Measurements from ENCODE around the gene PTGER3. TPM values are rescaled to one million over a fixed set of nuclear protein-coding genes. Genes with fewer than 3 reads are reported as not detected.

Gene PTGER3
- total RNA-seq, 1 experiment from 2014 or later: 0.09 TPM

GRCh38 chr1:70980361-70980760 is 67.3 kb downstream of the PTGER3 start:
- Mint-ChIP-seq H3K4me1 (ENCODE audit: low read depth, unreplicated experiment) (no peaks in the 10 kb centered on the region), H3K4me3 (ENCODE audit: low read depth, unreplicated experiment) (no peak overlapping the region), H3K9me3 (ENCODE audit: low read depth, unreplicated experiment) (peaks cover 5% of the 10 kb centered on the region), H3K27me3 (ENCODE audit: unreplicated experiment) (peaks cover 12% of the 10 kb centered on the region), H3K27ac (ENCODE audit: unreplicated experiment) (no peak overlapping the region), H3K36me3 (ENCODE audit: insufficient read depth, unreplicated experiment) (no peaks in the 10 kb centered on the region)
- TF ChIP-seq CTCF (IDR thresholded peaks at IDR 0.05; ENCODE audit: unreplicated experiment): no peak
- no TSS peak for BruUV-seq (replicated peaks)
- DNase-seq: no peak
- CTCF ChIA-PET: no interaction called here
- intact Hi-C loops (cut with micrococcal nuclease; ENCODE audit: unreplicated experiment): no loop called here

GRCh38 chr1:70979881-70980280 is 67.7 kb downstream of the PTGER3 start:
- Mint-ChIP-seq H3K4me3 (ENCODE audit: low read depth, unreplicated experiment) (no peak overlapping the region), H3K27ac (ENCODE audit: unreplicated experiment) (no peak overlapping the region), H3K27me3 (ENCODE audit: unreplicated experiment) (peaks cover 12% of the 10 kb centered on the region), H3K4me1 (ENCODE audit: low read depth, unreplicated experiment) (no peaks in the 10 kb centered on the region), H3K36me3 (ENCODE audit: insufficient read depth, unreplicated experiment) (no peaks in the 10 kb centered on the region), H3K9me3 (ENCODE audit: low read depth, unreplicated experiment) (peaks cover 4% of the 10 kb centered on the region)
- intact Hi-C loops (cut with micrococcal nuclease; ENCODE audit: unreplicated experiment): no loop called here
- CTCF ChIA-PET: interaction anchor here (0.7 kb wide), 1 partner anchor 8 kb away, joined by 4 read pairs; no protein-coding TSS in a partner anchor
- DNase-seq: no peak
- no TSS peak for BruUV-seq (replicated peaks)
- no peak for TF ChIP-seq CTCF (IDR thresholded peaks at IDR 0.05; ENCODE audit: unreplicated experiment)

DNA sequence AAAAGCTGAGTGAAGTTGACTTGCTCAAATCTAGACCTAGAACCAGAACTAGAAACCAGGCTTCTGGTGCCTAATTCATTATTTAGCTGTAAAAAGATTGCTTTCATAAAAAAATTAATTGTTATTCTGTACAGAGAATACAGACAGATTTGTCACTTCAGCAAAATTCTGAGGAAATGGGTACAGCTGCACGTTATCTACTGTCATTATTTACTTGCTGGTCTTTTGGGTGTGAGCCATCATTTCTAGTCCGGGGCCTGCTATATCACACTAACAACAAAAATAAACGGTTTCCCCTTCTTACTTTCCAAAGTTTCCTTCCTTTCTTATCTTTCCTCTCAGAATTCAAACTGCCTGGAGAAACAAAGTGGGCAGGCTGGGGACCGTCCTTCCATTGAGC is 68.3 kb downstream of the PTGER3 start:
- DNase-seq: no peak
- intact Hi-C loops (cut with micrococcal nuclease; ENCODE audit: unreplicated experiment): no loop called here
- Mint-ChIP-seq H3K4me1 (ENCODE audit: low read depth, unreplicated experiment) (no peaks in the 10 kb centered on the region), H3K36me3 (ENCODE audit: insufficient read depth, unreplicated experiment) (no peaks in the 10 kb centered on the region), H3K4me3 (ENCODE audit: low read depth, unreplicated experiment) (no peak overlapping the region), H3K9me3 (ENCODE audit: low read depth, unreplicated experiment) (peaks cover 3% of the 10 kb centered on the region), H3K27ac (ENCODE audit: unreplicated experiment) (no peak overlapping the region), H3K27me3 (ENCODE audit: unreplicated experiment) (peaks cover 12% of the 10 kb centered on the region)
- no peak for TF ChIP-seq CTCF (IDR thresholded peaks at IDR 0.05; ENCODE audit: unreplicated experiment)
- BruUV-seq (replicated peaks): no TSS peak
- CTCF ChIA-PET: interaction anchor here (0.7 kb wide), 1 partner anchor 8 kb away, joined by 4 read pairs; no protein-coding TSS in a partner anchor

DNA sequence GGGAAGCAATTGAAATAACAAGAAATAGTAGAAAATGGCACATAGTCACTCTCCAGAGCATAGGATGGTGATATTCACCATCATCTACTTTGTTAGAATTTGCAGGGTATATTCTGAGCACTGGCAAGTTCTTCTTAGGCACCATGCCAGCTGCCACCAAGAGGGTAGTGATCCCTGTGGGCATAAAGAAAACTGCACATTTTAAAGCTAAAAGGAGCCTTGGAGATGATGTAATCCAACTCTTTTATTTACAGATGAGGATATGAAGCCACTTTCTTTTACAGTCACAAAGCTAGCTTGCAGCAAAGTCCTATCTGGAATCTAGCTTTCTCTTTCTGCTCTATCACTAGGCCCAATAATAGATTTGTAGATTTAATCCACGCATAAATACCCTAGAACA is 69.0 kb downstream of the PTGER3 start:
- Mint-ChIP-seq H3K27me3 (ENCODE audit: unreplicated experiment) (peaks cover 12% of the 10 kb centered on the region), H3K4me1 (ENCODE audit: low read depth, unreplicated experiment) (no peaks in the 10 kb centered on the region), H3K27ac (ENCODE audit: unreplicated experiment) (no peak overlapping the region), H3K9me3 (ENCODE audit: low read depth, unreplicated experiment) (peaks cover 3% of the 10 kb centered on the region), H3K36me3 (ENCODE audit: insufficient read depth, unreplicated experiment) (no peaks in the 10 kb centered on the region), H3K4me3 (ENCODE audit: low read depth, unreplicated experiment) (no peak overlapping the region)
- CTCF ChIA-PET: no interaction called here
- intact Hi-C loops (cut with micrococcal nuclease; ENCODE audit: unreplicated experiment): no loop called here
- TF ChIP-seq CTCF (IDR thresholded peaks at IDR 0.05; ENCODE audit: unreplicated experiment): no peak
- no peak for DNase-seq
- no TSS peak for BruUV-seq (replicated peaks)

Data from Calu3 (cell line).